ENCODE results near the gene DNAJC21. TPM values are rescaled to one million over a fixed set of nuclear protein-coding genes. Genes with fewer than 3 reads are reported as not detected.
A peak's percentile ranks its signal among the peaks of the same experiment; 100 is the strongest.

The DNAJC21 gene
- total RNA-seq, 1 donor: 32.2 TPM

DNA sequence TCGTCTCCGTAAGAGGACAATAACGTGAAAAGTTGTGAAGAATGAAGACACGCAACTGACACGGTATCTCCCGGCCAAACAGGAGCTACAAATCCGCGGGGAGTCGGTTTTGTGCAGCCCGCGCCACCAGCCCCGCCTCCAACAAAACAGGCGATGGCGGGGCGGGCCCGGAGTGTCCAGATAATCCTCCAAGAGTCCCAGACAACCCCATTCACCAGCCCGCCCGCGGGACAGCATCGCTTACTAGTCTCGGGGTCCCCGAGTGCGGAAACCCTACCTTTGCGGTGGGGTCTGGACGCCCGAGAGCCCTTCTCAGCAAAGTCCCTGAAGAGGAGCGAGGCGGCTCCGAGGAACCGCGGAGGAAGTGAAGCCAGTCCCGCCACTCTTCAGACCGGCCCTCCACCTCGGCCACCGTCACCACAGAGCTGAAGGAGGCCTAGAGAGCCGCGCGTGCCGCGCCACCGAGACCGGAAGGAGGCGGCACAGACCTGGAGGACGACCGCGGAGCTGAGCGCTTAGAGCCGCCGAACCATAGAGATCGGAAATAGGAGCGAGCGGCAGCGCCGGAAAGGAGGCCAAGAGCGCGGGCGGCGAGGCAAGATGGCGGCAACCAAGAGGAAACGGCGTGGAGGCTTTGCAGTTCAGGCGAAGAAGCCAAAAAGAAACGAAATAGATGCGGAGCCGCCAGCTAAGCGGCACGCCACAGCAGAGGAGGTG is 14.1 kb upstream of the DNAJC21 start, which contains the start of the genes BRIX1 and RAD1:
Gene BRIX1 (plus strand): TSS at position 573 of the 717 bp plus-strand sequence. CDS start 28 bp downstream, at position 601.
Gene RAD1 (minus strand): TSS at position 366 of the 717 bp plus-strand sequence. CDS start 612 bp downstream, outside the sequence.
- peak within 1 kb of the TSS; percentile 98 for H3K4me2 ChIP-seq (ENCODE audit: insufficient read depth, low read length)
- H4K20me1 ChIP-seq (ENCODE audit: insufficient read depth, low read length): peaks cover 5% of the 10 kb centered on the region
- peak within 1 kb of the TSS; percentile 96 for H2AFZ ChIP-seq (ENCODE audit: low read length)
- TF ChIP-seq, protein P1, sequence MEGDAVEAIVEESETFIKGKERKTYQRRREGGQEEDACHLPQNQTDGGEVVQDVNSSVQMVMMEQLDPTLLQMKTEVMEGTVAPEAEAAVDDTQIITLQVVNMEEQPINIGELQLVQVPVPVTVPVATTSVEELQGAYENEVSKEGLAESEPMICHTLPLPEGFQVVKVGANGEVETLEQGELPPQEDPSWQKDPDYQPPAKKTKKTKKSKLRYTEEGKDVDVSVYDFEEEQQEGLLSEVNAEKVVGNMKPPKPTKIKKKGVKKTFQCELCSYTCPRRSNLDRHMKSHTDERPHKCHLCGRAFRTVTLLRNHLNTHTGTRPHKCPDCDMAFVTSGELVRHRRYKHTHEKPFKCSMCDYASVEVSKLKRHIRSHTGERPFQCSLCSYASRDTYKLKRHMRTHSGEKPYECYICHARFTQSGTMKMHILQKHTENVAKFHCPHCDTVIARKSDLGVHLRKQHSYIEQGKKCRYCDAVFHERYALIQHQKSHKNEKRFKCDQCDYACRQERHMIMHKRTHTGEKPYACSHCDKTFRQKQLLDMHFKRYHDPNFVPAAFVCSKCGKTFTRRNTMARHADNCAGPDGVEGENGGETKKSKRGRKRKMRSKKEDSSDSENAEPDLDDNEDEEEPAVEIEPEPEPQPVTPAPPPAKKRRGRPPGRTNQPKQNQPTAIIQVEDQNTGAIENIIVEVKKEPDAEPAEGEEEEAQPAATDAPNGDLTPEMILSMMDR (IDR thresholded peaks at IDR 0.05; ENCODE audit: extremely low read depth, low read depth, low read length): peak; percentile 4
- H3K4me1 ChIP-seq (ENCODE audit: insufficient read depth, low read length): peaks cover 29% of the 10 kb centered on the region
- H3K27ac ChIP-seq (ENCODE audit: low read depth, low read length): peak within 1 kb of the TSS; percentile 82
- H3K27me3 ChIP-seq (ENCODE audit: insufficient read depth, low read length): no peaks in the 10 kb centered on the region
- peak within 1 kb of the TSS; percentile 96 for H3K4me3 ChIP-seq (ENCODE audit: insufficient read depth, low read length)
- DNase-seq (ENCODE audit: insufficient read length, low spot score, missing footprints): peak; percentile 93
- H3K79me2 ChIP-seq (ENCODE audit: insufficient read depth, low read length): peaks cover 70% of the 10 kb centered on the region
- no peaks in the 10 kb centered on the region for H3K9me3 ChIP-seq (ENCODE audit: low read depth, low read length)
- peaks cover 29% of the 10 kb centered on the region for H3K36me3 ChIP-seq (ENCODE audit: insufficient read depth, low read length)

DNA sequence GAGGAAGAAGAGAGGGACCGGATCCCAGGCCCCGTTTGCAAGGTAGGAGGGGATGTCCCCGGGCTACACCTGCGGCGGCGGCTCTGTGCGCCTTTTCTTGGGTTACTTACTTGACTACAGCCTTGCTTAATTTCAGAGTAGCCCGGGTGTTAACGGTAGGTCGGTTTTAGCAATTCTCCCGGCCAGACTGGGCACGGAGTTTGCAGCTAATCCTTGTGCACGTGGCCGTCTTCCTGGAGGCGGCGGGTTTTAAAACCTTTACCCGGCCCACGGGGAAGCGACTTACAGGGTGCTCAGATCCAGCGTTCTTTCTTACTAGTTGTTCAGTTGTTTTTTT is 13.5 kb upstream of the DNAJC21 start:
- no peaks in the 10 kb centered on the region for H3K9me3 ChIP-seq (ENCODE audit: low read depth, low read length)
- H3K36me3 ChIP-seq (ENCODE audit: insufficient read depth, low read length): peaks cover 31% of the 10 kb centered on the region
- H3K27ac ChIP-seq (ENCODE audit: low read depth, low read length): peak overlapping the region; percentile 82
- H3K79me2 ChIP-seq (ENCODE audit: insufficient read depth, low read length): peaks cover 74% of the 10 kb centered on the region
- peaks cover 29% of the 10 kb centered on the region for H3K4me1 ChIP-seq (ENCODE audit: insufficient read depth, low read length)
- peaks cover 5% of the 10 kb centered on the region for H4K20me1 ChIP-seq (ENCODE audit: insufficient read depth, low read length)
- H2AFZ ChIP-seq (ENCODE audit: low read length): peak overlapping the region; percentile 96
- peak overlapping the region; percentile 96 for H3K4me3 ChIP-seq (ENCODE audit: insufficient read depth, low read length)
- peak overlapping the region; percentile 93 for H3K4me2 ChIP-seq (ENCODE audit: insufficient read depth, low read length)
- TF ChIP-seq, protein P1 (IDR thresholded peaks at IDR 0.05; ENCODE audit: extremely low read depth, low read depth, low read length): no peak
- no peaks in the 10 kb centered on the region for H3K27me3 ChIP-seq (ENCODE audit: insufficient read depth, low read length)
- no peak for DNase-seq (ENCODE audit: insufficient read length, low spot score, missing footprints)

DNA sequence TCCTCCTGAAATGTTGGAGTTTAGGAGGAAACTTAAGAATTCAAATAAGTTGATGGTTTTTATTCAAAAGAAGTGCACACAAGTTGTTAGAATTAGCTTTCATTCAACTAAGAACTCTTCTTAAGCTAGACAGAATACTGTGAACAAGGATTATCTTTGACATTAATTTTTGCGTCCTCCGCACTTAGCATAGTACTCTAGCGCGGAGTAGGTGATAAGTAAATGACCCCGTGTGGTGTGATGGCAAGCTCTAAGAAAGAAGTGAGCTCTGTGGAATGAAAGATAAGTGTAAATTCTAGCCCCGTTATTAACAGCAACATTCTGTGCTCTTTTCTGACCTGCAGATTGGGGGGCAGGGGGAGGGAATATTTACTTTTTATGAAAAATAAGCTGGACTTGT is 12.8 kb upstream of the DNAJC21 start:
- Histone ChIP-seq H3K27ac (ENCODE audit: low read depth, low read length) (peak overlapping the region; percentile 82), H3K36me3 (ENCODE audit: insufficient read depth, low read length) (peaks cover 26% of the 10 kb centered on the region), H3K4me2 (ENCODE audit: insufficient read depth, low read length) (peak overlapping the region; percentile 93), H3K79me2 (ENCODE audit: insufficient read depth, low read length) (peaks cover 70% of the 10 kb centered on the region), H4K20me1 (ENCODE audit: insufficient read depth, low read length) (peaks cover 5% of the 10 kb centered on the region), H3K4me1 (ENCODE audit: insufficient read depth, low read length) (peaks cover 29% of the 10 kb centered on the region), H2AFZ (ENCODE audit: low read length) (no peak overlapping the region), H3K9me3 (ENCODE audit: low read depth, low read length) (no peaks in the 10 kb centered on the region), H3K4me3 (ENCODE audit: insufficient read depth, low read length) (peak overlapping the region; percentile 96), H3K27me3 (ENCODE audit: insufficient read depth, low read length) (no peaks in the 10 kb centered on the region)
- TF ChIP-seq, protein P1 (IDR thresholded peaks at IDR 0.05; ENCODE audit: extremely low read depth, low read depth, low read length): no peak
- no peak for DNase-seq (ENCODE audit: insufficient read length, low spot score, missing footprints)

DNA sequence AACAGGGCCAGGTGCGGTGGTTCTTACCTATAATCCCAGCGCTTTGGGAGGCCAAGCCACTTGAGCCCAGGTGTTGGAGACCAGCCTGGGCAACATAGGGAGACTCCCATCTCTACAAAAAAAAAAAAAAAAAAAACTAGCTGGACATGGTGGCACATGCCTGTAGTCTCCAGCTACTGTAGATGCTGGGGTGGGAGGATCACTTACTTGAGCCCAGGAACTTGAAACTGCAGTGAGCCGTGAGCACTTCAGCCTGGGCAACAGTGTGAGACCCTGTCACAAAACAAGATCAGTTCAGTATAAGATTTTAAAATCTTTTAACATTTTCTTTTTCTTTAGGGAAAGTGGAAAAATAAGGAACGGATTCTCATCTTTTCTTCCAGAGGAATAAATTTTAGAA is 11.3 kb upstream of the DNAJC21 start:
- peaks cover 5% of the 10 kb centered on the region for H4K20me1 ChIP-seq (ENCODE audit: insufficient read depth, low read length)
- H3K4me1 ChIP-seq (ENCODE audit: insufficient read depth, low read length): peaks cover 29% of the 10 kb centered on the region
- H3K36me3 ChIP-seq (ENCODE audit: insufficient read depth, low read length): peaks cover 34% of the 10 kb centered on the region
- no peaks in the 10 kb centered on the region for H3K27me3 ChIP-seq (ENCODE audit: insufficient read depth, low read length)
- no peak overlapping the region for H3K27ac ChIP-seq (ENCODE audit: low read depth, low read length)
- no peak overlapping the region for H3K4me3 ChIP-seq (ENCODE audit: insufficient read depth, low read length)
- no peak overlapping the region for H2AFZ ChIP-seq (ENCODE audit: low read length)
- H3K79me2 ChIP-seq (ENCODE audit: insufficient read depth, low read length): peaks cover 70% of the 10 kb centered on the region
- H3K4me2 ChIP-seq (ENCODE audit: insufficient read depth, low read length): peak overlapping the region; percentile 57
- no peaks in the 10 kb centered on the region for H3K9me3 ChIP-seq (ENCODE audit: low read depth, low read length)
- TF ChIP-seq, protein P1 (IDR thresholded peaks at IDR 0.05; ENCODE audit: extremely low read depth, low read depth, low read length): no peak
- no peak for DNase-seq (ENCODE audit: insufficient read length, low spot score, missing footprints)

Data from osteoblast (primary cell).